ENCODE results near the gene TMEM163. TPM values are rescaled to one million over a fixed set of nuclear protein-coding genes. Genes with fewer than 3 reads are reported as not detected.

The TMEM163 gene
- total RNA-seq (2014; rRNA removed; shearing (Covaris generic)), result not detected in 2 replicates
- total RNA-seq (2022), result 0.31 and 0.51 TPM in 2 replicates
- Bru-seq, nascent RNA, result percentile 20 among the genes with signal in this experiment
- BruChase-seq, experiment 1, labeled RNA remaining after a 6-hour chase, result percentile 23 among the genes with signal in this experiment
- BruChase-seq, experiment 2, labeled RNA remaining after a 2-hour chase, result percentile 20 among the genes with signal in this experiment
- long read RNA-seq, result 0 reads

GRCh38 chr2:134718817-134719814 lies at the start of gene TMEM163:
Gene TMEM163 (minus strand): TSS chr2:134719000.
- Histone ChIP-seq H3K79me2 (ENCODE audit: insufficient read depth, low read depth, low read length) (no peaks in the 10 kb centered on the region), H3K4me3 (ENCODE audit: low read depth, low read length, poor library complexity, severe bottlenecking) (no peak within 1 kb of the TSS), H3K9me3 (ENCODE audit: low read length) (no peaks in the 10 kb centered on the region), H2AFZ (ENCODE audit: low read length) (no peak within 1 kb of the TSS), H3K4me1 (ENCODE audit: insufficient read depth, low read length, poor library complexity, severe bottlenecking) (no peaks in the 10 kb centered on the region), H4K20me1 (ENCODE audit: insufficient read depth, low read length) (no peaks in the 10 kb centered on the region), H3K27ac (ENCODE audit: low read depth, low read length, poor library complexity, severe bottlenecking) (no peak within 1 kb of the TSS), H3K4me2 (ENCODE audit: low read length) (peak within 1 kb of the TSS; percentile 14; the same call in 1 of the 2 replicates), H3K36me3 (ENCODE audit: insufficient read depth, low read length) (no peaks in the 10 kb centered on the region), H3K9me2 (ENCODE audit: insufficient read depth, low read length) (no peaks in the 10 kb centered on the region)
- no peak for TF ChIP-seq EZH2phosphoT487 (IDR thresholded peaks at IDR 0.05; ENCODE audit: borderline replicate concordance, low read depth, low read length)
- TF ChIP-seq, protein P1, sequence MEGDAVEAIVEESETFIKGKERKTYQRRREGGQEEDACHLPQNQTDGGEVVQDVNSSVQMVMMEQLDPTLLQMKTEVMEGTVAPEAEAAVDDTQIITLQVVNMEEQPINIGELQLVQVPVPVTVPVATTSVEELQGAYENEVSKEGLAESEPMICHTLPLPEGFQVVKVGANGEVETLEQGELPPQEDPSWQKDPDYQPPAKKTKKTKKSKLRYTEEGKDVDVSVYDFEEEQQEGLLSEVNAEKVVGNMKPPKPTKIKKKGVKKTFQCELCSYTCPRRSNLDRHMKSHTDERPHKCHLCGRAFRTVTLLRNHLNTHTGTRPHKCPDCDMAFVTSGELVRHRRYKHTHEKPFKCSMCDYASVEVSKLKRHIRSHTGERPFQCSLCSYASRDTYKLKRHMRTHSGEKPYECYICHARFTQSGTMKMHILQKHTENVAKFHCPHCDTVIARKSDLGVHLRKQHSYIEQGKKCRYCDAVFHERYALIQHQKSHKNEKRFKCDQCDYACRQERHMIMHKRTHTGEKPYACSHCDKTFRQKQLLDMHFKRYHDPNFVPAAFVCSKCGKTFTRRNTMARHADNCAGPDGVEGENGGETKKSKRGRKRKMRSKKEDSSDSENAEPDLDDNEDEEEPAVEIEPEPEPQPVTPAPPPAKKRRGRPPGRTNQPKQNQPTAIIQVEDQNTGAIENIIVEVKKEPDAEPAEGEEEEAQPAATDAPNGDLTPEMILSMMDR (conservative IDR thresholded peaks at IDR 0.05; ENCODE audit: low read length), result no peak
- ChIA-PET CTCF (ENCODE audit: unreplicated experiment) (no interaction called here), POLR2A (no interaction called here)
- no peak for DNase-seq (ENCODE audit: low spot score)
- no TSS peak for BruUV-seq (replicated peaks)
- intact Hi-C loops (cut with micrococcal nuclease; ENCODE audit: unreplicated experiment), result no loop called here

GRCh38 chr2:134766583-134766982 lies 47.8 kb upstream of the TMEM163 start:
- BruUV-seq (replicated peaks), result no TSS peak
- Histone ChIP-seq H4K20me1 (ENCODE audit: insufficient read depth, low read length) (no peaks in the 10 kb centered on the region), H3K4me1 (ENCODE audit: insufficient read depth, low read length, poor library complexity, severe bottlenecking) (no peaks in the 10 kb centered on the region), H3K36me3 (ENCODE audit: insufficient read depth, low read length) (no peaks in the 10 kb centered on the region), H3K9me3 (ENCODE audit: low read length) (no peaks in the 10 kb centered on the region), H3K4me2 (ENCODE audit: low read length) (no peak overlapping the region), H3K79me2 (ENCODE audit: insufficient read depth, low read depth, low read length) (no peaks in the 10 kb centered on the region), H3K4me3 (ENCODE audit: low read depth, low read length, poor library complexity, severe bottlenecking) (no peak overlapping the region), H3K27ac (ENCODE audit: low read depth, low read length, poor library complexity, severe bottlenecking) (no peak overlapping the region), H2AFZ (ENCODE audit: low read length) (no peak overlapping the region), H3K9me2 (ENCODE audit: insufficient read depth, low read length) (no peaks in the 10 kb centered on the region)
- intact Hi-C loops (cut with micrococcal nuclease; ENCODE audit: unreplicated experiment), result no loop called here
- ChIA-PET POLR2A (interaction anchor here (0.6 to 1.0 kb wide), 2 partner anchors 14 to 55 kb away, joined by 3 read pairs; no protein-coding TSS in a partner anchor), CTCF (ENCODE audit: unreplicated experiment) (no interaction called here)
- TF ChIP-seq, protein P1 (conservative IDR thresholded peaks at IDR 0.05; ENCODE audit: low read length), result no peak
- no peak for TF ChIP-seq EZH2phosphoT487 (IDR thresholded peaks at IDR 0.05; ENCODE audit: borderline replicate concordance, low read depth, low read length)
- no peak for DNase-seq (ENCODE audit: low spot score)

Measured in OCI-LY7 (cell line).